GM18499 (cell line): ENCODE data around the gene CCDC88B.

Experiments
- ATAC-seq: cut with Tn5 transposase; IDR thresholded peaks from one replicate; pipeline ENCODE4 v1.9.1; 2021; ENCODE audit warnings: moderate number of reproducible peaks; ENCODE audit not compliant: insufficient read depth, unreplicated experiment

The CCDC88B gene

GRCh38 chr11:64339754-64340408 is at the start of gene CCDC88B:
CCDC88B (plus strand) TSS chr11:64340204; CDS start chr11:64340267, 63 bp downstream.
- no peak for ATAC-seq

- no peak for ATAC-seq
Observed at GRCh38 chr11:64290352-64291261, 49.4 kb upstream of the CCDC88B start.

GRCh38 chr11:64291262-64291751 is 48.7 kb upstream of the CCDC88B start, which contains the start of gene KCNK4:
KCNK4 (plus strand) TSS chr11:64291302; CDS start chr11:64293019, 1,717 bp downstream.
- ATAC-seq, result no peak

- ATAC-seq, result no peak
Observed at GRCh38 chr11:64291752-64292459, 48.1 kb upstream of the CCDC88B start.

GRCh38 chr11:64292460-64293254 is 47.3 kb upstream of the CCDC88B start:
- no peak for ATAC-seq

- no peak for ATAC-seq
Observed at GRCh38 chr11:64294774-64295173, 45.2 kb upstream of the CCDC88B start.

- ATAC-seq, result no peak
Observed at GRCh38 chr11:64295760-64296159, 44.2 kb upstream of the CCDC88B start.

- no peak for ATAC-seq
Observed at GRCh38 chr11:64296236-64296635, 43.8 kb upstream of the CCDC88B start.

- ATAC-seq, result no peak
Observed at GRCh38 chr11:64296830-64297698, 42.9 kb upstream of the CCDC88B start.

GRCh38 chr11:64297699-64298358 is 42.2 kb upstream of the CCDC88B start:
- no peak for ATAC-seq

- ATAC-seq, result no peak
Observed at GRCh38 chr11:64298966-64299846, 40.8 kb upstream of the CCDC88B start.

GRCh38 chr11:64299847-64300648 is 40.0 kb upstream of the CCDC88B start, which contains the start of gene CATSPERZ:
CATSPERZ (plus strand) TSS chr11:64300358; CDS start chr11:64300411, 53 bp downstream.
- ATAC-seq, result no peak

- ATAC-seq, result no peak
Observed at GRCh38 chr11:64303109-64304031, 36.6 kb upstream of the CCDC88B start.

GRCh38 chr11:64304032-64304315 is 36.0 kb upstream of the CCDC88B start:
- ATAC-seq, result no peak

- peak; percentile 27 for ATAC-seq
Observed at GRCh38 chr11:64304316-64305072, 35.5 kb upstream of the CCDC88B start.
